ENCODE data around the gene SHFL. TPM values are rescaled to one million over a fixed set of nuclear protein-coding genes. Genes with fewer than 3 reads are reported as not detected.

The SHFL gene
- polyA plus RNA-seq, 3 donors = 12.6 to 106 (median 17.6) TPM

GRCh38 chr19:10104130-10104513, 18.0 kb downstream of the SHFL start:
- no peaks in the 10 kb centered on the region for H3K9me3 ChIP-seq (replicated peaks in 1 of 2; ENCODE audit: control insufficient read depth in 1 of 2, insufficient read depth in 1 of 2, low read length in 2 of 2)
- no peak overlapping the region for H3K27ac ChIP-seq (ENCODE audit: low read depth in 1 of 2, low read length in 2 of 2)
- H3K4me3 ChIP-seq (replicated peaks in 1 of 3; ENCODE audit: low read depth in 2 of 3, low read length in 3 of 3) = no peak overlapping the region
- H3K27me3 ChIP-seq (ENCODE audit: control insufficient read depth in 2 of 2, insufficient read depth in 2 of 2, low read length in 2 of 2) = no peaks in the 10 kb centered on the region
- H3K4me1 ChIP-seq (ENCODE audit: control insufficient read depth in 1 of 2, insufficient read depth in 2 of 2, low read length in 2 of 2) = peaks cover 40 to 47% of the 10 kb centered on the region in 2 donors
- peaks cover 41% of the 10 kb centered on the region for H3K4me1 Mint-ChIP-seq
- intact Hi-C loops (cut with micrococcal nuclease) = loop anchor here in 1 of 2 donors (10.0 kb wide), 1 partner anchor 91 kb away; the partner anchor contains the start of gene DNMT1
- H3K36me3 Mint-ChIP-seq = peaks cover 19 to 22% of the 10 kb centered on the region in 2 donors
- DNase-seq = no peak
- H3K9ac ChIP-seq (ENCODE audit: insufficient read depth, low read length, poor library complexity, severe bottlenecking) = no peak overlapping the region
- H3K27me3 Mint-ChIP-seq (ENCODE audit: low read depth in 3 of 3) = peaks cover 3 to 6% (median 3%) of the 10 kb centered on the region in 3 donors
- H2AFZ ChIP-seq (ENCODE audit: insufficient read depth, low read depth, low read length, poor library complexity, severe bottlenecking) = no peak overlapping the region
- peaks cover 13 to 20% of the 10 kb centered on the region in 2 donors for H3K36me3 ChIP-seq (replicated peaks in 1 of 2; ENCODE audit: control insufficient read depth in 1 of 2, insufficient read depth in 2 of 2, low read length in 2 of 2)
- H3K9me3 Mint-ChIP-seq = peaks cover 0 to 2% (median 0%) of the 10 kb centered on the region in 7 donors
- no peak overlapping the region for H3K4me3 Mint-ChIP-seq
- peaks cover 17% of the 10 kb centered on the region for H4K20me1 ChIP-seq (ENCODE audit: insufficient read depth, low read length)
- peaks cover 27% of the 10 kb centered on the region for H3K79me2 ChIP-seq (ENCODE audit: insufficient read depth, low read length)
- no peak overlapping the region for H3K4me2 ChIP-seq (replicated peaks; ENCODE audit: extremely low read depth, low read length, poor library complexity, severe bottlenecking)
- H3K27ac Mint-ChIP-seq = no peak overlapping the region
- TF ChIP-seq CTCF (IDR thresholded peaks at IDR 0.05) = no peak

GRCh38 chr19:10104665-10105508, 18.8 kb downstream of the SHFL start:
- Histone ChIP-seq H3K9ac (ENCODE audit: insufficient read depth, low read length, poor library complexity, severe bottlenecking) (no peak overlapping the region), H3K36me3 (replicated peaks in 1 of 2; ENCODE audit: control insufficient read depth in 1 of 2, insufficient read depth in 2 of 2, low read length in 2 of 2) (peaks cover 20 to 27% of the 10 kb centered on the region in 2 donors), H3K4me3 (replicated peaks in 1 of 3; ENCODE audit: low read depth in 2 of 3, low read length in 3 of 3) (no peak overlapping the region), H3K79me2 (ENCODE audit: insufficient read depth, low read length) (peaks cover 33% of the 10 kb centered on the region), H4K20me1 (ENCODE audit: insufficient read depth, low read length) (peaks cover 17% of the 10 kb centered on the region), H3K27me3 (ENCODE audit: control insufficient read depth in 2 of 2, insufficient read depth in 2 of 2, low read length in 2 of 2) (no peaks in the 10 kb centered on the region), H3K27ac (ENCODE audit: low read depth in 1 of 2, low read length in 2 of 2) (peak overlapping the region in 1 of 2 donors; percentile 15), H3K4me2 (replicated peaks; ENCODE audit: extremely low read depth, low read length, poor library complexity, severe bottlenecking) (peak overlapping the region; percentile 70), H3K4me1 (ENCODE audit: control insufficient read depth in 1 of 2, insufficient read depth in 2 of 2, low read length in 2 of 2) (peaks cover 40 to 49% of the 10 kb centered on the region in 2 donors), H3K9me3 (replicated peaks in 1 of 2; ENCODE audit: control insufficient read depth in 1 of 2, insufficient read depth in 1 of 2, low read length in 2 of 2) (no peaks in the 10 kb centered on the region), H2AFZ (ENCODE audit: insufficient read depth, low read depth, low read length, poor library complexity, severe bottlenecking) (peak overlapping the region; percentile 78)
- WGBS (ENCODE audit: insufficient coverage) = 8% methylated on average over 7 of the region's 15 CpGs
- peaks cover 41% of the 10 kb centered on the region for H3K4me1 Mint-ChIP-seq
- H3K4me3 Mint-ChIP-seq = no peak overlapping the region
- peak overlapping the region; percentile 23 to 92 (median 83) for H3K27ac Mint-ChIP-seq
- peak in 1 of 3 donors; percentile 20 for DNase-seq
- no peak for TF ChIP-seq CTCF (IDR thresholded peaks at IDR 0.05)
- peaks cover 1 to 5% (median 3%) of the 10 kb centered on the region in 3 donors for H3K27me3 Mint-ChIP-seq (ENCODE audit: low read depth in 3 of 3)
- no peaks in the 10 kb centered on the region for H3K9me3 Mint-ChIP-seq
- intact Hi-C loops (cut with micrococcal nuclease) = loop anchor here in 1 of 2 donors (10.0 kb wide), 1 partner anchor 90 kb away; the partner anchor contains the start of gene DNMT1
- H3K36me3 Mint-ChIP-seq = peaks cover 27 to 30% of the 10 kb centered on the region in 2 donors
